ENCODE measurements around the gene NATD1.
A peak's percentile ranks its signal among the peaks of the same experiment; 100 is the strongest.

NATD1 gene

GRCh38 chr17:21289902-21290571, 36.8 kb upstream of the NATD1 start:
- no peak for DNase-seq (ENCODE audit: low read depth in 3 of 3)

- no peak for DNase-seq (ENCODE audit: low read depth in 3 of 3)
These were observed 36.1 kb upstream of the NATD1 start for GRCh38 chr17:21289175-21289901.

- no peak for DNase-seq (ENCODE audit: low read depth in 3 of 3)
These were observed 35.4 kb upstream of the NATD1 start for GRCh38 chr17:21288571-21289017.

GRCh38 chr17:21287703-21288449, 34.7 kb upstream of the NATD1 start:
- DNase-seq (ENCODE audit: low read depth in 3 of 3), result peak; percentile 89 to 96 (median 94)

GRCh38 chr17:21286909-21287702, 33.9 kb upstream of the NATD1 start:
- DNase-seq (ENCODE audit: low read depth in 3 of 3), result no peak

GRCh38 chr17:21286066-21286770, 33.0 kb upstream of the NATD1 start:
- no peak for DNase-seq (ENCODE audit: low read depth in 3 of 3)

- DNase-seq (ENCODE audit: low read depth in 3 of 3), result no peak
These were observed 32.2 kb upstream of the NATD1 start for GRCh38 chr17:21285164-21286065.

GRCh38 chr17:21284319-21285163, 31.3 kb upstream of the NATD1 start, which contains the start of gene MAP2K3:
MAP2K3 (plus strand) TSS chr17:21284711; CDS start chr17:21284921, 210 bp downstream.
- peak; percentile 96 to 97 (median 97) for DNase-seq (ENCODE audit: low read depth in 3 of 3)

- no peak for DNase-seq (ENCODE audit: low read depth in 3 of 3)
These were observed 30.5 kb upstream of the NATD1 start for GRCh38 chr17:21283482-21284318.

- no peak for DNase-seq (ENCODE audit: low read depth in 3 of 3)
These were observed 29.6 kb upstream of the NATD1 start for GRCh38 chr17:21282850-21283249.

GRCh38 chr17:21282231-21282630, 29.0 kb upstream of the NATD1 start:
- DNase-seq (ENCODE audit: low read depth in 3 of 3), result no peak

GRCh38 chr17:21280081-21280518, 26.9 kb upstream of the NATD1 start:
- DNase-seq (ENCODE audit: low read depth in 3 of 3), result peak; percentile 83 to 92 (median 85)

GRCh38 chr17:21279582-21279981, 26.4 kb upstream of the NATD1 start:
- no peak for DNase-seq (ENCODE audit: low read depth in 3 of 3)

- no peak for DNase-seq (ENCODE audit: low read depth in 3 of 3)
These were observed 26.0 kb upstream of the NATD1 start for GRCh38 chr17:21279198-21279535.

- DNase-seq (ENCODE audit: low read depth in 3 of 3), result no peak
These were observed 25.4 kb upstream of the NATD1 start for GRCh38 chr17:21278450-21279197.

- no peak for DNase-seq (ENCODE audit: low read depth in 3 of 3)
These were observed 24.1 kb upstream of the NATD1 start for GRCh38 chr17:21277332-21277731.

GRCh38 chr17:21276264-21276588, 23.0 kb upstream of the NATD1 start:
- no peak for DNase-seq (ENCODE audit: low read depth in 3 of 3)
